ENCODE data around the gene CEP112.

DNA sequence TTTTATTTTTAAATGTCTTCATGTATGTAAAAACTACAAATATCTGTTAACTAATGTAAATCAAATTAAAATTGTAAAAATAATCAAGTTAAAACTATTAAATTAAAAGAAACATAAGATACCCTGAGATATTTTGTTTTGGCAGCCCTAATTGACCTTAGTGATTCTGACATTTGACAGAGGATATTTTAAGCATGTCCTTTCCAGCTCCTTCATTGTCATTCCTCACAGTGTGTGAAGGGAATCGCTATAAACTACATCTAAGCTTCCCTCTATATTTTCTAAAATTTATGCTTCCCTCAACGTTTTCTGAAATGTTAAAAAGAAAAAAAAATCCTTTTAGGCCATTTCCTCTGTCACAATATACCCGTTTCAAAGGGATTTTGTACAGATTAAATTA lies 20.2 kb downstream of the CEP112 start:
- TF ChIP-seq, protein P1, sequence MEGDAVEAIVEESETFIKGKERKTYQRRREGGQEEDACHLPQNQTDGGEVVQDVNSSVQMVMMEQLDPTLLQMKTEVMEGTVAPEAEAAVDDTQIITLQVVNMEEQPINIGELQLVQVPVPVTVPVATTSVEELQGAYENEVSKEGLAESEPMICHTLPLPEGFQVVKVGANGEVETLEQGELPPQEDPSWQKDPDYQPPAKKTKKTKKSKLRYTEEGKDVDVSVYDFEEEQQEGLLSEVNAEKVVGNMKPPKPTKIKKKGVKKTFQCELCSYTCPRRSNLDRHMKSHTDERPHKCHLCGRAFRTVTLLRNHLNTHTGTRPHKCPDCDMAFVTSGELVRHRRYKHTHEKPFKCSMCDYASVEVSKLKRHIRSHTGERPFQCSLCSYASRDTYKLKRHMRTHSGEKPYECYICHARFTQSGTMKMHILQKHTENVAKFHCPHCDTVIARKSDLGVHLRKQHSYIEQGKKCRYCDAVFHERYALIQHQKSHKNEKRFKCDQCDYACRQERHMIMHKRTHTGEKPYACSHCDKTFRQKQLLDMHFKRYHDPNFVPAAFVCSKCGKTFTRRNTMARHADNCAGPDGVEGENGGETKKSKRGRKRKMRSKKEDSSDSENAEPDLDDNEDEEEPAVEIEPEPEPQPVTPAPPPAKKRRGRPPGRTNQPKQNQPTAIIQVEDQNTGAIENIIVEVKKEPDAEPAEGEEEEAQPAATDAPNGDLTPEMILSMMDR (IDR thresholded peaks at IDR 0.05) = no peak
- TF ChIP-seq POLR2A (IDR thresholded peaks at IDR 0.05) = no peak
